ENCODE measurements around the gene MRGPRG. TPM values are rescaled to one million over a fixed set of nuclear protein-coding genes. Genes with fewer than 3 reads are reported as not detected.

MRGPRG gene
- total RNA-seq, 1 donor from 2014 or later = not detected

DNA sequence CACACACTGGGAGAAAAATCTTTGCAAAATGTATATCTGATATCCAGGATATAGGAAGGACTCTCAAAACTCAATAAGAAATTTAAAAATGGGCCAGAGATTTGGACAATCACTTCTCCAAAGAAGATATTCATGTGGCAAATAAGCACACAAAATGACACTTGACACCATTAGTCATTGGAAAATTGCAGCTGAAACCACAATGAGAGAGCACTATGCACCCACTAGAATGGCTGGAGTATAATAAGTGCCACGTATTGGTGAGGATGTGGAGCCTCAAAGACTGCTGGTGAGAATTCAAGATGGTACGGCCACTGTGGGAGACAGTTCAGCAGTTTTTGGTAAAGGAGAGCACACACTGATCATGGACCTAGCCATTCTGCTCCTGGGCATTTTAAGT is 40.7 kb downstream of the MRGPRG start:
- TF ChIP-seq, protein P1, sequence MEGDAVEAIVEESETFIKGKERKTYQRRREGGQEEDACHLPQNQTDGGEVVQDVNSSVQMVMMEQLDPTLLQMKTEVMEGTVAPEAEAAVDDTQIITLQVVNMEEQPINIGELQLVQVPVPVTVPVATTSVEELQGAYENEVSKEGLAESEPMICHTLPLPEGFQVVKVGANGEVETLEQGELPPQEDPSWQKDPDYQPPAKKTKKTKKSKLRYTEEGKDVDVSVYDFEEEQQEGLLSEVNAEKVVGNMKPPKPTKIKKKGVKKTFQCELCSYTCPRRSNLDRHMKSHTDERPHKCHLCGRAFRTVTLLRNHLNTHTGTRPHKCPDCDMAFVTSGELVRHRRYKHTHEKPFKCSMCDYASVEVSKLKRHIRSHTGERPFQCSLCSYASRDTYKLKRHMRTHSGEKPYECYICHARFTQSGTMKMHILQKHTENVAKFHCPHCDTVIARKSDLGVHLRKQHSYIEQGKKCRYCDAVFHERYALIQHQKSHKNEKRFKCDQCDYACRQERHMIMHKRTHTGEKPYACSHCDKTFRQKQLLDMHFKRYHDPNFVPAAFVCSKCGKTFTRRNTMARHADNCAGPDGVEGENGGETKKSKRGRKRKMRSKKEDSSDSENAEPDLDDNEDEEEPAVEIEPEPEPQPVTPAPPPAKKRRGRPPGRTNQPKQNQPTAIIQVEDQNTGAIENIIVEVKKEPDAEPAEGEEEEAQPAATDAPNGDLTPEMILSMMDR (IDR thresholded peaks at IDR 0.05; ENCODE audit: partially characterized antibody, unreplicated experiment) = no peak
- H3K27me3 Mint-ChIP-seq (ENCODE audit: unreplicated experiment) = peaks cover 4% of the 10 kb centered on the region
- DNase-seq = no peak
- peaks cover 20% of the 10 kb centered on the region for H3K36me3 Mint-ChIP-seq (ENCODE audit: unreplicated experiment)
- H3K9me3 Mint-ChIP-seq (ENCODE audit: unreplicated experiment) = peaks cover 7% of the 10 kb centered on the region
- no peak overlapping the region for H3K27ac Mint-ChIP-seq (ENCODE audit: unreplicated experiment)
- no peaks in the 10 kb centered on the region for H3K4me1 Mint-ChIP-seq (ENCODE audit: low read depth, unreplicated experiment)
- H3K4me3 Mint-ChIP-seq (ENCODE audit: unreplicated experiment) = no peak overlapping the region

GRCh38 chr11:3176487-3176886 is 42.1 kb downstream of the MRGPRG start:
- TF ChIP-seq, protein P1 (IDR thresholded peaks at IDR 0.05; ENCODE audit: partially characterized antibody, unreplicated experiment) = no peak
- Mint-ChIP-seq H3K27ac (ENCODE audit: unreplicated experiment) (no peak overlapping the region), H3K4me1 (ENCODE audit: low read depth, unreplicated experiment) (no peaks in the 10 kb centered on the region), H3K4me3 (ENCODE audit: unreplicated experiment) (no peak overlapping the region), H3K9me3 (ENCODE audit: unreplicated experiment) (peaks cover 3% of the 10 kb centered on the region), H3K27me3 (ENCODE audit: unreplicated experiment) (peaks cover 2% of the 10 kb centered on the region), H3K36me3 (ENCODE audit: unreplicated experiment) (peaks cover 16% of the 10 kb centered on the region)
- DNase-seq = no peak

DNA sequence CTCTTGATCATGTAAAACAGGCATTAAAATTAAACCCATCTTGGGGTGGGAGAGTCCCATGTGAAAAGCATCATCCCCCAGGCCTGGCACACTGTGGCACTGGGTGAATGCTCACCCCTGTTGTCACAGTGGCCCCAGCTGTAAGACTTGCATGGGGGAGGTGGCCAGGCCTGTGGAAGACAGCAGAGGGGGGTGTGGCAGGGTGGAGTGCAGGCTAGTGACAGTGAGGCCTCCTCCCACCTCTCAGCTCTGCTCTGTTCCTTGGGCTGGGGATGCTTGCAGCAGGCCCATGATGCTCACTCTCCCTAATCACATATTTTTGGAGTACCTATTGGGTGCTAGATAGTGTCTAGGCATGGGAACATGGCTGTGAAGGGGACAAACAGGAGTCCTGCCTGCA is 43.4 kb downstream of the MRGPRG start:
- H3K9me3 Mint-ChIP-seq (ENCODE audit: unreplicated experiment) = peaks cover 3% of the 10 kb centered on the region
- TF ChIP-seq, protein P1 (IDR thresholded peaks at IDR 0.05; ENCODE audit: partially characterized antibody, unreplicated experiment) = no peak
- H3K36me3 Mint-ChIP-seq (ENCODE audit: unreplicated experiment) = peaks cover 12% of the 10 kb centered on the region
- no peak overlapping the region for H3K27ac Mint-ChIP-seq (ENCODE audit: unreplicated experiment)
- H3K27me3 Mint-ChIP-seq (ENCODE audit: unreplicated experiment) = no peaks in the 10 kb centered on the region
- H3K4me1 Mint-ChIP-seq (ENCODE audit: low read depth, unreplicated experiment) = no peaks in the 10 kb centered on the region
- DNase-seq = no peak
- no peak overlapping the region for H3K4me3 Mint-ChIP-seq (ENCODE audit: unreplicated experiment)

DNA sequence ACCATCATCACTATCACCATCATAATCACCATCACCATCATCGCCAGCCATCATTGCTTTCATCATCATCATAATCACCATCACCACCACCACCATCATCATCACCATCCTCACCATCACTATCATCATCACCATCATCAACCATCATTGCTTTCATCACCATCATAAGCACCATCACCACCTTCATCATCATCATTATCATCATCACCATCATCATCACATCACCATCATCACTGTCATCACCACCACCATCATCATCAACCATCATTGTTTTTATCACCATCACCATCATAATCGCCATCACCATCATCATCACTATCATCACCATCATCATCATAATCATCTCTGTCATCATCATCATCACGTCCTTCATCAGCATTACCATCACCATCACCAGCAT is 44.2 kb downstream of the MRGPRG start:
- Mint-ChIP-seq H3K27me3 (ENCODE audit: unreplicated experiment) (no peaks in the 10 kb centered on the region), H3K4me3 (ENCODE audit: unreplicated experiment) (no peak overlapping the region), H3K4me1 (ENCODE audit: low read depth, unreplicated experiment) (peaks cover 4% of the 10 kb centered on the region), H3K36me3 (ENCODE audit: unreplicated experiment) (peaks cover 8% of the 10 kb centered on the region), H3K9me3 (ENCODE audit: unreplicated experiment) (peaks cover 3% of the 10 kb centered on the region), H3K27ac (ENCODE audit: unreplicated experiment) (no peak overlapping the region)
- TF ChIP-seq, protein P1 (IDR thresholded peaks at IDR 0.05; ENCODE audit: partially characterized antibody, unreplicated experiment) = no peak
- DNase-seq = no peak

DNA sequence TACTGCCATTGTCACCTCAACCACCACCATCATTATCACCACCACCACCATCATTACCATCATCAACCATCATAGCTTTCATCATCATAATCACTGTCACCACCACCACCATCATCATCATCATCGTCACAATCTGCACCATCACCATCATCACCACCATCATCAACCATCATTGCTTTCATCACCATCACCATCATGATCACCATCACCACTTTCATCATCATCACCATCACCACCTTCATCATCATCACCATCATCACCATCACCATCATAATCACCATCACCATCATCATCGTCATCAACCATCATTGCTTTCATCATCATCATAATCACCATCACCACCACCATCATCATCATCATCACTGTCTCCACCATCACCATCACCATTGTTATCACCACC is 44.8 kb downstream of the MRGPRG start:
- Mint-ChIP-seq H3K27me3 (ENCODE audit: unreplicated experiment) (no peaks in the 10 kb centered on the region), H3K27ac (ENCODE audit: unreplicated experiment) (no peak overlapping the region), H3K4me3 (ENCODE audit: unreplicated experiment) (no peak overlapping the region), H3K36me3 (ENCODE audit: unreplicated experiment) (peaks cover 8% of the 10 kb centered on the region), H3K4me1 (ENCODE audit: low read depth, unreplicated experiment) (peaks cover 8% of the 10 kb centered on the region), H3K9me3 (ENCODE audit: unreplicated experiment) (peaks cover 3% of the 10 kb centered on the region)
- TF ChIP-seq, protein P1 (IDR thresholded peaks at IDR 0.05; ENCODE audit: partially characterized antibody, unreplicated experiment) = no peak
- DNase-seq = no peak
